Measurements from ENCODE around the gene TMEM41B.

- TF ChIP-seq CTCF (IDR thresholded peaks at IDR 0.05; ENCODE audit: low read length) (no peak), EZH2phosphoT487 (IDR thresholded peaks at IDR 0.05; ENCODE audit: low read length) (no peak)
Observed at GRCh38 chr11:9231848-9232177, 82.6 kb downstream of the TMEM41B start.
